ENCODE measurements around the gene CDK5RAP2.

DNA sequence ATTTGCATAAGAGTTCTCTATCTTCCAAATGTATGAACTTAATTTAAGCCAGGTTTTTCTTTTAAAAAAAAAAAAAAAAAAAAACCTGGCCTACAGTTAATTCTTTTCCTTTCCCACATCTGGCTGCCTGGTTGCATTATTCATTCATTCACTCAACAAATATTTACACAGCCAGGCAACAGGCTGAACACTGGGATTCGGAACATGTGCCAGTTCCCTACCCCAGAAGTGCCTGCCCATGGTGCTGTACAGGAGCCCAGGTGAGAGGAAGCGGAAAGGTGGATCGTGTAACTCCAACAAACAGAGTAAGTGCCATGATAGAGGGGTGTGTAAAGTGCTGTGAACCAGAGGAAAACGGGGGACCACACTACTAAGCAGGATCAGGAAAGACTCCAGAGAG, 93.6 kb downstream of the CDK5RAP2 start:
- TF ChIP-seq, protein P1, sequence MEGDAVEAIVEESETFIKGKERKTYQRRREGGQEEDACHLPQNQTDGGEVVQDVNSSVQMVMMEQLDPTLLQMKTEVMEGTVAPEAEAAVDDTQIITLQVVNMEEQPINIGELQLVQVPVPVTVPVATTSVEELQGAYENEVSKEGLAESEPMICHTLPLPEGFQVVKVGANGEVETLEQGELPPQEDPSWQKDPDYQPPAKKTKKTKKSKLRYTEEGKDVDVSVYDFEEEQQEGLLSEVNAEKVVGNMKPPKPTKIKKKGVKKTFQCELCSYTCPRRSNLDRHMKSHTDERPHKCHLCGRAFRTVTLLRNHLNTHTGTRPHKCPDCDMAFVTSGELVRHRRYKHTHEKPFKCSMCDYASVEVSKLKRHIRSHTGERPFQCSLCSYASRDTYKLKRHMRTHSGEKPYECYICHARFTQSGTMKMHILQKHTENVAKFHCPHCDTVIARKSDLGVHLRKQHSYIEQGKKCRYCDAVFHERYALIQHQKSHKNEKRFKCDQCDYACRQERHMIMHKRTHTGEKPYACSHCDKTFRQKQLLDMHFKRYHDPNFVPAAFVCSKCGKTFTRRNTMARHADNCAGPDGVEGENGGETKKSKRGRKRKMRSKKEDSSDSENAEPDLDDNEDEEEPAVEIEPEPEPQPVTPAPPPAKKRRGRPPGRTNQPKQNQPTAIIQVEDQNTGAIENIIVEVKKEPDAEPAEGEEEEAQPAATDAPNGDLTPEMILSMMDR (conservative IDR thresholded peaks at IDR 0.05): no peak
- TF ChIP-seq ZFX (IDR thresholded peaks at IDR 0.05): no peak

Data from C4-2B (cell line).